ENCODE data around the gene SYNGR3. TPM values are rescaled to one million over a fixed set of nuclear protein-coding genes. Genes with fewer than 3 reads are reported as not detected.

Gene SYNGR3
- total RNA-seq, 1 experiment from 2014 or later = 4.3 TPM

DNA sequence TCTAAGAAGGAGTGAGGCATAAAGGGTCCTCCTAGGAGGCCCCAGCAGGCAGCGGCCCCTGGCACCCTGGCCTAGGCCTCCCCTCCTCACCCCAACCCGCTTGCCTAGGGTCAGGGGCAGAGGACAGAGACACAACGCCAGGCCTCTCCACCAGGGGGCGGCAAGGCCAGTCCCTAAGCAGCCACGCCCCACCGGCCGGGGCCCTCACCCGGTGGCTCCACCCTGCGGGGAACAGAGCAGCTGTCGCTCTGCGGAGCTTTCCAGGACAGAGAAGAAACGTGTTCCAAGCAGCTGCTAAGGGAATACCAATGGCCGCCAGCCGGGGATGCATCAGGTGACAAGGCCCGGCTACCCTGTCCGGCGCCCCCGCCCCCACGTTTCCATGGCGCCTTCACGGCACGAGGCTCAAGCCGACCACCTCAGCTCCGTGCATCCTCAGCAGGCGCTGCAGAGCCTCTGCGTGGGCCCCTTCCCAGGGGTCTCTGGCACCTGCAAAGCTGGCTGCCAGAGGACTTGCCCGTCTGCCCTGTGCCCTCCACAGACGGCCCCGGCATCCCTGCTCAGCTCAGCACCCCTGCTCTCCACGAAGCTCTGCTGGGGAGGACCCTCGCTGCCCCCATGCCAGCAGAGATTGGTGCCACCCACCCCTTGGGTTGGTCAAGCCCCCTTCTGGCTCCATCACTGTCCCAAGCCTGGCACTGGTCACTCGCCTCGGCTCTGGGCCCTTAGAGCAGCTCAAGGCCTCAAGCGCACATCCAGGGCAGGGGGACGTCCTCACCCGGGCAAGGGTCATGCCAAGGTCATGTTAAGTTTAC, 14.3 kb downstream of the SYNGR3 start:
- BruUV-seq (replicated peaks) = no TSS peak
- H3K4me2 ChIP-seq = no peak overlapping the region
- 0 out of 2 replicates have a peak, but pooled peaks cover 5% of the 10 kb centered on the region for H3K36me3 ChIP-seq (ENCODE audit: low read depth)
- no peak overlapping the region for H3K4me3 ChIP-seq
- H3K27ac ChIP-seq = no peak overlapping the region
- peak; percentile 56 to 82 for DNase-seq
- H3K9me2 ChIP-seq (ENCODE audit: insufficient read depth) = no peaks in the 10 kb centered on the region
- H3K9me3 ChIP-seq (ENCODE audit: insufficient read depth, low read depth) = no peaks in the 10 kb centered on the region
- H3K27me3 ChIP-seq (ENCODE audit: insufficient read depth, low read depth) = no peaks in the 10 kb centered on the region
- H3F3A ChIP-seq (ENCODE audit: insufficient read depth, low read depth) = peaks cover 14% of the 10 kb centered on the region; the same call in 1 of the 2 replicates
- POLR2A ChIA-PET (ENCODE audit: unreplicated experiment) = interaction anchor here (0.6 kb wide), 2 partner anchors 136 to 151 kb away, joined by 4 to 12 read pairs; partner anchors contain the start of gene TRAF7
- TF ChIP-seq EZH2 (IDR thresholded peaks at IDR 0.05; ENCODE audit: low read depth) = no peak
- TF ChIP-seq, protein P1, sequence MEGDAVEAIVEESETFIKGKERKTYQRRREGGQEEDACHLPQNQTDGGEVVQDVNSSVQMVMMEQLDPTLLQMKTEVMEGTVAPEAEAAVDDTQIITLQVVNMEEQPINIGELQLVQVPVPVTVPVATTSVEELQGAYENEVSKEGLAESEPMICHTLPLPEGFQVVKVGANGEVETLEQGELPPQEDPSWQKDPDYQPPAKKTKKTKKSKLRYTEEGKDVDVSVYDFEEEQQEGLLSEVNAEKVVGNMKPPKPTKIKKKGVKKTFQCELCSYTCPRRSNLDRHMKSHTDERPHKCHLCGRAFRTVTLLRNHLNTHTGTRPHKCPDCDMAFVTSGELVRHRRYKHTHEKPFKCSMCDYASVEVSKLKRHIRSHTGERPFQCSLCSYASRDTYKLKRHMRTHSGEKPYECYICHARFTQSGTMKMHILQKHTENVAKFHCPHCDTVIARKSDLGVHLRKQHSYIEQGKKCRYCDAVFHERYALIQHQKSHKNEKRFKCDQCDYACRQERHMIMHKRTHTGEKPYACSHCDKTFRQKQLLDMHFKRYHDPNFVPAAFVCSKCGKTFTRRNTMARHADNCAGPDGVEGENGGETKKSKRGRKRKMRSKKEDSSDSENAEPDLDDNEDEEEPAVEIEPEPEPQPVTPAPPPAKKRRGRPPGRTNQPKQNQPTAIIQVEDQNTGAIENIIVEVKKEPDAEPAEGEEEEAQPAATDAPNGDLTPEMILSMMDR (conservative IDR thresholded peaks at IDR 0.05) = peak; percentile 85
- no peak overlapping the region for H2AFZ ChIP-seq
- CTCF ChIA-PET = interaction anchor here (0.6 to 1.4 kb wide), 3 partner anchors 103 to 151 kb away, joined by 3 to 9 read pairs (median 4); partner anchors contain the start of gene TRAF7
- peaks cover 52% of the 10 kb centered on the region for H4K20me1 ChIP-seq (ENCODE audit: insufficient read depth)
- intact Hi-C loops (cut with micrococcal nuclease; ENCODE audit: unreplicated experiment) = loop anchor here (10.0 kb wide), 1 partner anchor 251 kb away; the partner anchor contains the start of gene ECI1
- peaks cover 13% of the 10 kb centered on the region for H3K4me1 ChIP-seq (replicated peaks; ENCODE audit: insufficient read depth)
- peaks cover 57% of the 10 kb centered on the region for H3K79me2 ChIP-seq (ENCODE audit: low read depth)

DNA sequence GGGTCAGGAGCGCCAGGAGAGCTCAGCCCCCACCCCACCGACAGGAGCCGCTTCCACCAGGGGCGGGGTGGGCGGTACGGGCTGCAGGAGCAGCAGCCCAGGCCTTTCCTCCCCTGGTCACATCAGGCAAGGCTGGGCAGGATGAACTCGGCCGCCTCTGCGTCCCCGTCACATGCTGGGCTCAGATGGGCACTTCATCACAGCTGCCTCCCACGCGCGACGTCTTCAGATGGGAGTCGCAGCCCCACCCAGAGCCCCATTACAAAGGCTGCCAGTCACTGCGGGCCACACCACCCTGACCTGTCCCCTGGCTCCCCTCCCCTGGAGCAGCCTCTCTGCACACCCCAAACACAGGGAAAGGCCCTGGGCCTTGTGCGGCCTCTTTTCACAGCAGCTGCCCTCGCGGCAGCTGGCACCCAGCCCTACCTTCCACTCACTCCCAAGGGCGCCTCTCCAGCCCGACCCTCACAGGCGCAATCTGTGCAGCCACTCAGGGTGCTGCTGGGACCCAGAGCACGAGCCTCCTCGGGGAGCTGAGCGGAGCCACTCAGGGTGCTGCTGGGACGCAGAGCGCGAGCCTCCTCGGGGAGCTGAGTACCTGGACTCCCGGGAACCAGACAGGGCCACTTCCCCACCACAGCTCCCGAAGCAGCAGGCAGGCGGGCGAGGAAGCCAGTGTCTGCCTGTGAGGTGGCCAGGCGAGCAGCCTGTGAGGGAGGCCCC, 15.2 kb downstream of the SYNGR3 start:
- Histone ChIP-seq H4K20me1 (ENCODE audit: insufficient read depth) (peaks cover 51% of the 10 kb centered on the region), H3K27me3 (ENCODE audit: insufficient read depth, low read depth) (no peaks in the 10 kb centered on the region), H3K9me2 (ENCODE audit: insufficient read depth) (no peaks in the 10 kb centered on the region), H3K4me2 (no peak overlapping the region), H3K36me3 (ENCODE audit: low read depth) (0 out of 2 replicates have a peak, but pooled peaks cover 5% of the 10 kb centered on the region), H3F3A (ENCODE audit: insufficient read depth, low read depth) (peaks cover 14% of the 10 kb centered on the region; the same call in 1 of the 2 replicates), H3K4me3 (no peak overlapping the region), H3K9me3 (ENCODE audit: insufficient read depth, low read depth) (no peaks in the 10 kb centered on the region), H2AFZ (no peak overlapping the region), H3K79me2 (ENCODE audit: low read depth) (peaks cover 63% of the 10 kb centered on the region), H3K4me1 (replicated peaks; ENCODE audit: insufficient read depth) (peaks cover 13% of the 10 kb centered on the region), H3K27ac (no peak overlapping the region)
- intact Hi-C loops (cut with micrococcal nuclease; ENCODE audit: unreplicated experiment) = loop anchor here (10.0 kb wide), 1 partner anchor 250 kb away; the partner anchor contains the start of gene ECI1
- BruUV-seq (replicated peaks) = no TSS peak
- DNase-seq = no peak
- ChIA-PET POLR2A (ENCODE audit: unreplicated experiment) (no interaction called here), CTCF (interaction anchor here (0.5 to 1.4 kb wide), 3 partner anchors 136 to 245 kb away, joined by 3 to 11 read pairs (median 4); partner anchors contain the start of gene TRAF7)
- TF ChIP-seq, protein P1 (conservative IDR thresholded peaks at IDR 0.05) = no peak
- no peak for TF ChIP-seq EZH2 (IDR thresholded peaks at IDR 0.05; ENCODE audit: low read depth)

DNA sequence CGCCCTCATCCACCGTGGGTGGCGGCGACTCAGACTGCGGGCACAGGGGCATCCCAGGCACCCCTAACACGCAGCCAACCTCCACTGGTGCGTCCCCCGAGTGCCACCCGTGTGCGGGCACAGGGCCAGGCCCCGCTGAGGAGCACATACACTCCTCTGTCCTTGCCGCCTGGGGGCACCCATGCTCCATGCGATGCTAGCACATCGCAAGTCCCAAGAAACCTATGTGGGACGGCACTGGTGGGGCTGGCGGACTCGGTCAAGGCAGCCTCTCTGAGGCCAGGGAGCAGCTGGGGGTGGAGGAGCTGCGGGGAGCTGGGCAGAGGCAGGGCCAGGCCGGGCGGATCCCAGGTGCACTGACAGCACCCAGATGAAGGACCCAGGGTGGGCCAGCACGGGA, 15.9 kb downstream of the SYNGR3 start:
- H3K9me2 ChIP-seq (ENCODE audit: insufficient read depth) = no peaks in the 10 kb centered on the region
- H3K36me3 ChIP-seq (ENCODE audit: low read depth) = 0 out of 2 replicates have a peak, but pooled peaks cover 5% of the 10 kb centered on the region
- TF ChIP-seq, protein P1 (conservative IDR thresholded peaks at IDR 0.05) = no peak
- TF ChIP-seq EZH2 (IDR thresholded peaks at IDR 0.05; ENCODE audit: low read depth) = no peak
- no peak overlapping the region for H3K4me3 ChIP-seq
- H3K27me3 ChIP-seq (ENCODE audit: insufficient read depth, low read depth) = no peaks in the 10 kb centered on the region
- H3K4me2 ChIP-seq = no peak overlapping the region
- intact Hi-C loops (cut with micrococcal nuclease; ENCODE audit: unreplicated experiment) = loop anchor here (10.0 kb wide), 1 partner anchor 249 kb away; the partner anchor contains the start of gene ECI1
- BruUV-seq (replicated peaks) = no TSS peak
- no peak for DNase-seq
- peaks cover 70% of the 10 kb centered on the region for H3K79me2 ChIP-seq (ENCODE audit: low read depth)
- H4K20me1 ChIP-seq (ENCODE audit: insufficient read depth) = peaks cover 49% of the 10 kb centered on the region
- no peak overlapping the region for H3K27ac ChIP-seq
- no peak overlapping the region for H2AFZ ChIP-seq
- no peaks in the 10 kb centered on the region for H3K9me3 ChIP-seq (ENCODE audit: insufficient read depth, low read depth)
- CTCF ChIA-PET = interaction anchor here (0.5 kb wide), 1 partner anchor 244 kb away, joined by 11 read pairs; no protein-coding TSS in a partner anchor
- peaks cover 16% of the 10 kb centered on the region; the same call in 1 of the 2 replicates for H3F3A ChIP-seq (ENCODE audit: insufficient read depth, low read depth)
- POLR2A ChIA-PET (ENCODE audit: unreplicated experiment) = no interaction called here
- H3K4me1 ChIP-seq (replicated peaks; ENCODE audit: insufficient read depth) = peaks cover 16% of the 10 kb centered on the region

All from PC-9 (cell line).